Measurements from ENCODE around the gene KCNG4. TPM values are rescaled to one million over a fixed set of nuclear protein-coding genes. Genes with fewer than 3 reads are reported as not detected.

Gene KCNG4
- total RNA-seq, 1 experiment from 2014 or later, result not detected

- peaks cover 11% of the 10 kb centered on the region; the same call in 1 of the 2 replicates for H3K27me3 ChIP-seq (ENCODE audit: insufficient read depth, low read length)
- no peaks in the 10 kb centered on the region for H3K9me3 ChIP-seq (ENCODE audit: control insufficient read depth in 1 of 2, insufficient read depth in 1 of 2, low read depth in 1 of 2, low read length in 2 of 2)
- ATAC-seq (no peak), DNase-seq (ENCODE audit: low read depth, low spot score) (no peak)
- BruUV-seq (replicated peaks), result no TSS peak
- RAD21 ChIA-PET (ENCODE audit: low non-redundant PET in 1 of 2, low total read pairs in 2 of 2, uncharacterized antibody in 2 of 2, unreplicated experiment in 2 of 2), result no interaction called here
- no peak overlapping the region for H3K27ac ChIP-seq (ENCODE audit: low read depth, low read length)
- no peak overlapping the region for H3K4me2 ChIP-seq (ENCODE audit: low read length)
- POLR2A ChIA-PET, result interaction anchor here (0.7 kb wide), 1 partner anchor 13 kb away, joined by 3 read pairs; no protein-coding TSS in a partner anchor
- TF ChIP-seq SIN3A (IDR thresholded peaks at IDR 0.05; ENCODE audit: low read depth) (no peak), RAD21 (IDR thresholded peaks at IDR 0.05; ENCODE audit: low read depth) (no peak), ZBTB33 (IDR thresholded peaks at IDR 0.05; ENCODE audit: extremely low read depth, insufficient replicate concordance, low read length) (no peak), EZH2phosphoT487 (IDR thresholded peaks at IDR 0.05; ENCODE audit: borderline replicate concordance) (no peak), TCF7L2 (IDR thresholded peaks at IDR 0.05; ENCODE audit: borderline replicate concordance, extremely low read depth, insufficient read depth, insufficient read length) (no peak), CEBPB (IDR thresholded peaks at IDR 0.05; ENCODE audit: low read depth) (no peak), ZFX (IDR thresholded peaks at IDR 0.05) (no peak), MAX (IDR thresholded peaks at IDR 0.05) (no peak)
- no peak overlapping the region for H3K4me3 ChIP-seq (replicated peaks in 1 of 2; ENCODE audit: low read depth in 1 of 2, low read length in 2 of 2)
- CTCF ChIA-PET, result interaction anchor here (3.8 kb wide), 1 partner anchor 18 kb away, joined by 22 read pairs; no protein-coding TSS in a partner anchor
- H3K9me2 ChIP-seq (ENCODE audit: insufficient read depth), result no peaks in the 10 kb centered on the region
- H3K4me1 ChIP-seq (ENCODE audit: control insufficient read depth in 1 of 2, insufficient read depth in 2 of 2, low read length in 2 of 2), result no peaks in the 10 kb centered on the region
- intact Hi-C loops (cut with micrococcal nuclease), result no loop called here
- no peak overlapping the region for H3K9ac ChIP-seq (ENCODE audit: low read length)
- no peaks in the 10 kb centered on the region for H4K20me1 ChIP-seq (ENCODE audit: insufficient read depth)
- H2AFZ ChIP-seq (ENCODE audit: low read depth, low read length, poor library complexity, severe bottlenecking), result no peak overlapping the region
- H3K79me2 ChIP-seq (ENCODE audit: insufficient read depth, low read length), result no peaks in the 10 kb centered on the region
- no peaks in the 10 kb centered on the region for H3K36me3 ChIP-seq (ENCODE audit: control insufficient read depth in 1 of 2, insufficient read depth in 2 of 2, low read length in 2 of 2)
Observed at GRCh38 chr16:84259691-84260090, 19.9 kb upstream of the KCNG4 start.

Data from HCT116 (cell line).